ENCODE measurements around the gene DNM2.
"Not testable (repeated sequence)": the region's sequence is repeated elsewhere in the genome, so short reads cannot be mapped to it uniquely, and the experiment has no call there.

The DNM2 gene

GRCh38 chr19:10727685-10728201 is 9.9 kb downstream of the DNM2 start:
- DNase-seq, result no peak

GRCh38 chr19:10729411-10729810 is 11.5 kb downstream of the DNM2 start:
- no peak for DNase-seq

GRCh38 chr19:10730932-10731331 is 13.1 kb downstream of the DNM2 start:
- DNase-seq, result no peak

GRCh38 chr19:10735741-10736140 is 17.9 kb downstream of the DNM2 start:
- DNase-seq, result no peak

GRCh38 chr19:10736189-10736588 is 18.3 kb downstream of the DNM2 start:
- DNase-seq, result no peak

GRCh38 chr19:10736916-10737551 is 19.2 kb downstream of the DNM2 start:
- no peak for DNase-seq

GRCh38 chr19:10737722-10738121 is 19.8 kb downstream of the DNM2 start:
- no peak for DNase-seq

GRCh38 chr19:10740798-10741197 is 22.9 kb downstream of the DNM2 start:
- DNase-seq, result no peak

GRCh38 chr19:10742476-10742875 is 24.6 kb downstream of the DNM2 start:
- DNase-seq, result no peak

- no peak for DNase-seq
Observed at GRCh38 chr19:10744253-10744798, 26.4 kb downstream of the DNM2 start.

GRCh38 chr19:10744801-10745293 is 27.0 kb downstream of the DNM2 start:
- DNase-seq, result no peak

GRCh38 chr19:10746437-10746836 is 28.6 kb downstream of the DNM2 start:
- DNase-seq, result not testable (repeated sequence)

GRCh38 chr19:10747271-10747670 is 29.4 kb downstream of the DNM2 start:
- no peak for DNase-seq

- DNase-seq, result no peak
Observed at GRCh38 chr19:10747674-10748073, 29.8 kb downstream of the DNM2 start.

GRCh38 chr19:10748195-10748926 is 30.5 kb downstream of the DNM2 start:
- DNase-seq, result no peak

GRCh38 chr19:10748927-10749434 is 31.1 kb downstream of the DNM2 start:
- DNase-seq, result no peak

- no peak for DNase-seq
Observed at GRCh38 chr19:10749435-10750384, 31.8 kb downstream of the DNM2 start.

- DNase-seq, result no peak
Observed at GRCh38 chr19:10751109-10751953, 33.5 kb downstream of the DNM2 start.

GRCh38 chr19:10752237-10752912 is 34.5 kb downstream of the DNM2 start:
- no peak for DNase-seq

- DNase-seq, result no peak
Observed at GRCh38 chr19:10752913-10753704, 35.2 kb downstream of the DNM2 start.

Measured in activated CD4-positive, alpha-beta T cell treated with anti-CD3 and anti-CD28 coated beads, Interleukin-2, amount 50 U/mL, for 16 hours (primary cell).